HG03354 (cell line): ENCODE data around the gene GPR68.
A peak's percentile ranks its signal among the peaks of the same experiment; 100 is the strongest.
"Not testable (repeated sequence)": the region's sequence is repeated elsewhere in the genome, so short reads cannot be mapped to it uniquely, and the experiment has no call there.

Experiments used
- ATAC-seq: cut with Tn5 transposase; IDR thresholded peaks from one replicate; pipeline ENCODE4 v1.9.1; 2021; ENCODE audit warnings: mild to moderate bottlenecking; ENCODE audit not compliant: unreplicated experiment, poor library complexity, severe bottlenecking

Gene GPR68

GRCh38 chr14:91255026-91255695, 10.7 kb upstream of the GPR68 start:
- no peak for ATAC-seq

- no peak for ATAC-seq
These were observed 10.0 kb upstream of the GPR68 start for GRCh38 chr14:91254461-91254860.

DNA sequence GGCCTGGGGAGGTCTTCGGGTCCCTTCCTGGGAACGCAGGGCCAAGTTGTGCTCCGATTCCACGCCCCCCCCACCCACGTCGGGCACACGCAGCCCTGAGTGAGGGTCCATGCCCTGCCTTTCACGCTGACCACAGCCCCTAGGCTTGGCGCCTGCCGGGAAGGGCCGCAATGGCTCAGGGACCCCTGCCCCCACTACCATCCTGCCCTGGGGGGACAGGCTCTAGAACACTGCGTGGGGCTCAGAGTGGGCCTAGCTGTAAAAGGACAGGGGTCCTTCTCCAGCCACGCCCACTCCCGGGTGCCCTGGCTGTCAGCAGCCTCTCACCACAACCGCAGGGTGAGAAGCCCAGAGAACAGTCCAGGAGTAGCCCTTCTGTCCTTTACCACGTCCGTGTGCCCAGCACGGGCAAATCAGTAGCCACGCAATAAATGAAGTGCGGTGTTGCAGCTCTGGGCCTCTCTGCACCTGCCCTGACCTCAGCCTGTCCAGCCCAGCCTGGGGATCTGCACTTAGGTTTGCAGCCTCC, 9.4 kb upstream of the GPR68 start:
- ATAC-seq = no peak

DNA sequence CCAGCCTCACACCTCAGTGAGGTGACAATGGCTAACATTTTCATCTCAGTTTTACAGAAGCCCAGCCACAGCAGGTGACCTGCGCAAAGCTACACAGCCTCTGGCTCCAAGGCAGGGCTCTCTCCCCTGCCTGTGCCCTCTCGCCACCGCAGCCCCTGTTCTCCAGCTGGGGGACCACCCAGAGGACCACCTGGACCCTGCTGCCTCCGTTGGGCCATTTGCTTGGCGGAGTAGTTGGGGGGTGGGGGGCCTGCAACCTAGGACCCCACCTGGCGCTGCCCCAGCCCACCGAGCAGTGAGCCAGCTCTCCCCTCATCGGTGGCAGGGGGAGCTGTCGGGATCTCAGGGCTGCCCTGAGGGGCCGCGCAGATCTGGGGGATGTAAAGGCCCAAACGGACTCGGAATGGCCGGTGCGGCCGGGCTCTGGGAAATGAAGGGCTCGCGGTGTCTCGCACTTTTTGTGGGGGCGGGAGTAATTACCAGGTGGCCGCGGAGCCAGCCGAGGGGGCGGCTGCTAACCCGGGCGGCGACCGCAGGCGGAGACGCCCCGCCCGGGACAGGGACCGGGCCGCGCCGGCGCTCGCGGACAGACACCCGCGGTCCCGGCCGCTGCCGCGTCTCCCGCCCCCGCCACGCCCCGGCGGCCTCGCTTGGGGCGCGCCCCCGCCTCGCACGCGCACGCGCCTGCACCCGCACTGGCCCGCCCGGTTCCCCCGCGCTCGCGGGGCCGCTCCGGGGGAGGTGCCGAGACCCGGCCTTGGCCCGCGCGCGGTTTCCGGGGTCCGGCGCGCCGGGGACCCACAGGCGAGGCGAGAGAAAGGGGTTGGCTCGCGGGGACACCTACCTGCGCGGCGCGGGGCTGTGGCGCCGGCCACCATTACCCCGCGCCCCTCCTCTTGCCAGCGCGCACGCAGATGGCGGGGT, 8.6 kb upstream of the GPR68 start:
- peak; percentile 20 for ATAC-seq

- no peak for ATAC-seq
These were observed 6.4 kb upstream of the GPR68 start for GRCh38 chr14:91250912-91251311.

GRCh38 chr14:91249841-91250616, 5.5 kb upstream of the GPR68 start:
- ATAC-seq = peak; percentile 87

- no peak for ATAC-seq
These were observed 1.7 kb upstream of the GPR68 start for GRCh38 chr14:91246051-91246852.

GRCh38 chr14:91245616-91246015, 1.1 kb upstream of the GPR68 start:
- not testable (repeated sequence) for ATAC-seq

- no peak for ATAC-seq
These were observed 525 bp upstream of the GPR68 start for GRCh38 chr14:91245029-91245428.

DNA sequence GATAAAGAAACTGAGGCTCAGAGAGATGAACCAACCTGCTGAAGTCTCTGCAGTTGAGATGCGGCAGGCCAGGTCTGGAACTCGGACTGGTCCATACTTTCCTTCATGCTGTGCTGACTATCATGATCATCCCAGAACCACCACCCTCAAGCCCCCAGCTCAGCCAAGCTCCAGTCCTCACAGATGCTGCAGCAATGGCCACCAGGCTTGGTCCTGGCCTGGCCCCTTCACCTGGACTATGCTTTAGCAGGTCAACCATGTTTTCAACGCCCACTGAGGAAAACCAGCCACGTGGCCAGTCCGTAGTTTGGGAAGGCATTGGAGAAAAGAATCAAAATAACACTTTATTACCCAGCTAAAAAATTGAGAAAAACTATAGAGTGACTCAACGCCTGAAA, 1.4 kb downstream of the GPR68 start:
- ATAC-seq = peak; percentile 4

DNA sequence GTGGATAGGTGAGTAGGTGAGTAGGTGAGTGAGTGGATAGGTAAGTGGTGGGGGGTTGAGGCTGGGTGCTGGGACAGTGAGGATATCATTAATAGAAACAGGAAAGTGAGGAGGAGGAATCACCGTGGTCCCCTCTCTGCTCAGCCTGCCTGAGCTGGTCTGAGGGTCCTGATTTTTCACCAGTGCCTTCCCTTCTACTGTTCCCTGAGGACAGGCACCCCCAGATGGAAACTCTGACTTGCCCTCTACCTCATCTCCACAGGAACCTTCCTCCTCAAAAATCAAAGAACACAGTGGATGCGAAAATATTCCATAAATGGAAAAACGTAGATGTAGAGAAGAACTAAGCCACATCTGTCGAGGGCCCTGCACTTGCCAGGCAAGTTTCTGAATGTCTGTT, 1.9 kb downstream of the GPR68 start:
- ATAC-seq = no peak

- ATAC-seq = peak; percentile 70
These were observed 2.6 kb downstream of the GPR68 start for GRCh38 chr14:91241863-91242262.

GRCh38 chr14:91238661-91239060, 5.8 kb downstream of the GPR68 start:
- ATAC-seq = no peak

DNA sequence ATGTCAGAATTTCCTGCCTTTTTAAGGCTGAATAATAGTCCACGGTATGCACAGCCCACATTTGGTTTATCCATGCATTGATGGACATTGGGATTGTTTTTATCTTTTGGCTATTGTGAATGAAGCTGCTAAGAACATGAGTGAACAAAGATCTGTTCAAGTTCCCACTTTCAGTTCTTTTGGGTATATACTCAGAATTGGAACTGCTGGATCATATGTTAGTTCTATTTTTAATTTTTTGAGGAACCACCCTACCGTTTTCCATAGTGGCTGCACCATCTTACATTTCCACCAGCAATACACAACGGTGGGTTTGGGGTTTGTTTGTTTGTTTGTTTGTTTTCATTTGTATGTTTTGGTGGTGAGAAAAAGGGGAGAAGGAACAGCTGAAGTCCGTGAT, 6.4 kb downstream of the GPR68 start:
- ATAC-seq = no peak

GRCh38 chr14:91237219-91237618, 7.3 kb downstream of the GPR68 start:
- ATAC-seq = no peak

DNA sequence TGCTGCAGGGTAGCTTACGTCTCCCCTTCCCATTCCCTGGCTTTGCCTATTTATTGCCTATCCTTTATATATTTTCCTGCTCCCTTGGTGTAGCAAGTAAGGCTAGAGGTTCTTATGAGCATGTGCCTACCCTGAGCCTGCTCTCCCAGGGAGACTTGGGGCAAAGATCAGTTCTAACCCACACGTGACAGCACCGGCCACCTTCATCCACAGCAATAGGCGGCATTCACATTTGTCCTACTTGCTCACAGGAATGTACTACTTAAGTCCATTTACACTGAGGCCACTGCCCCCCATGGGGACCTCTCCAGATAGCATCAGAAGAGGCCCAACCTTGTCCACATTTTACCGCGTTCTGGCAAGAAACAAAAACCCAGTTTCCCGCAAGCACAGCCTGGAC, 8.7 kb downstream of the GPR68 start:
- ATAC-seq = no peak

GRCh38 chr14:91234791-91235114, 9.8 kb downstream of the GPR68 start:
- ATAC-seq = no peak

GRCh38 chr14:91233936-91234790, 10.3 kb downstream of the GPR68 start:
- ATAC-seq = no peak

- ATAC-seq = no peak
These were observed 11.9 kb downstream of the GPR68 start for GRCh38 chr14:91232603-91233002.
